DND-41 (cell line): ENCODE measurements around the gene USP44.

ENCODE experiments used
- ATAC-seq: fragments of 200-7000 bp; cut with Tn5 transposase; 3 replicates; pipeline ENCODE4 v1.9.1; 2021; ENCODE audit warnings: low read depth; ENCODE audit not compliant: insufficient read depth
- DNase-seq: peaks from one replicate; pipeline ENCODE4 v3.0.0-alpha.2; 2020
- H2AFZ ChIP-seq: 2 replicates; pipeline ENCODE4 v1.6.0; 2012; ENCODE audit warnings: low read depth, low read length
- H3K27ac ChIP-seq: 2 replicates; pipeline ENCODE4 v1.5.1; 2012; ENCODE audit warnings: low read length, inconsistent platforms
- H3K27me3 ChIP-seq: fragments of 200-600 bp; sonication (generic); 2 replicates; pipeline ENCODE4 v1.6.0; 2012; ENCODE audit warnings: low read length, mild to moderate bottlenecking, inconsistent platforms; ENCODE audit not compliant: insufficient read depth, poor library complexity
- H3K36me3 ChIP-seq: 2 replicates; pipeline ENCODE4 v1.5.1; 2012; ENCODE audit warnings: low read length, inconsistent platforms; ENCODE audit not compliant: insufficient read depth
- H3K4me1 ChIP-seq: 2 replicates; pipeline ENCODE4 v1.5.1; 2012; ENCODE audit warnings: mild to moderate bottlenecking, low read length; ENCODE audit not compliant: insufficient read depth
- H3K4me2 ChIP-seq: 2 replicates; pipeline ENCODE4 v1.6.0; 2012; ENCODE audit warnings: mild to moderate bottlenecking, moderate library complexity, low read length, inconsistent platforms; ENCODE audit not compliant: insufficient read depth
- H3K4me3 ChIP-seq, 2 experiments: fragments of 200-600 bp in 1 of 2; shearing (Covaris generic) in 1 of 2; 2 replicates each; pipeline ENCODE4 v1.5.1; 2012 to 2016; ENCODE audit warnings: inconsistent platforms in 2 of 2, low read length in 2 of 2, mild to moderate bottlenecking in 2 of 2, low read depth in 1 of 2, moderate library complexity in 1 of 2
- H3K79me2 ChIP-seq: 2 replicates; pipeline ENCODE4 v1.6.0; 2012; ENCODE audit warnings: low read length, inconsistent platforms; ENCODE audit not compliant: insufficient read depth
- H3K9ac ChIP-seq: 2 replicates; pipeline ENCODE4 v1.6.0; 2012; ENCODE audit warnings: low read depth, mild to moderate bottlenecking, inconsistent platforms, low read length, moderate library complexity
- H3K9me3 ChIP-seq: 2 replicates; pipeline ENCODE4 v1.5.1; 2012; ENCODE audit warnings: low read length, moderate library complexity, mild to moderate bottlenecking, inconsistent platforms; ENCODE audit not compliant: insufficient read depth, severe bottlenecking
- H4K20me1 ChIP-seq: 2 replicates; pipeline ENCODE4 v1.6.0; 2012; ENCODE audit warnings: low read length; ENCODE audit not compliant: insufficient read depth
- EZH2 ChIP-seq: IDR thresholded peaks from 3 replicates; pipeline ENCODE4 v1.6.1; 2012; ENCODE audit warnings: borderline replicate concordance, low read depth, mild to moderate bottlenecking, moderate library complexity, low read length, inconsistent platforms; ENCODE audit not compliant: severe bottlenecking
- TF ChIP-seq, protein P1 (sequence below): IDR thresholded peaks from 2 replicates; pipeline ENCODE4 v1.5.1; 2012; ENCODE audit warnings: borderline replicate concordance, low read length, moderate library complexity, mild to moderate bottlenecking; ENCODE audit not compliant: poor library complexity, severe bottlenecking; ENCODE audit errors: extremely low read depth

USP44 gene

DNA sequence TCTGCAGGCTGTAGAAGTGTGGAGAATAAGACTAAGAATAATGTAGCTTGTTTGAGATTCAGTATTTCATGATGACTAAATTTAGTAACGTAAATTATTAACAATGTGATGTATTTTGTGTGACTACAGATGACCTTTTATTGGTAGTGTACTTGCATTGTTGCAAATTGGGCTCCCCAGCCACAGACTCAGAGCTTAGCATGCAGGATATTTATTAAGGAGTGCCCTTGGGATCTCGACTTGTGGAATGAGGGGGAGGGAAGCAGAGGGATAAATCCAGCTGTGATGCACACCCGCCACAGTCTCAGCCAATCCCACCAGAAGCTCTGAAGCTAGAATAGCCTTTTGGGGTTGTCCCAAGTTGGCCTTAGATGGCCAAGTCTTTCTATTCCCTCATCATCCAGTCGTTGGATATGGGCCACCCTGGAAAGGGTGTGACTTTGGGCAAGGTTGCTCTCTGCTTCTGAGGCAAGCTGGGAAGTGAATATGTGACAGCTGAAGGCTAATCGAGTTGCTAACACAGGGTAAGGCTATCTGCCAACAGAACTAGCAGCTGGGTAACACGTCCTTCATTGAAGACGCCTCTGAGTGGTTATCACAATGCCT lies 42.1 kb upstream of the USP44 start:
- no peak overlapping the region for H2AFZ ChIP-seq
- H3K4me1 ChIP-seq, result no peaks in the 10 kb centered on the region
- no peak overlapping the region for H3K4me3 ChIP-seq
- no peaks in the 10 kb centered on the region for H3K79me2 ChIP-seq
- no peaks in the 10 kb centered on the region for H3K27me3 ChIP-seq
- no peak for ATAC-seq
- TF ChIP-seq EZH2, result no peak
- TF ChIP-seq, protein P1, sequence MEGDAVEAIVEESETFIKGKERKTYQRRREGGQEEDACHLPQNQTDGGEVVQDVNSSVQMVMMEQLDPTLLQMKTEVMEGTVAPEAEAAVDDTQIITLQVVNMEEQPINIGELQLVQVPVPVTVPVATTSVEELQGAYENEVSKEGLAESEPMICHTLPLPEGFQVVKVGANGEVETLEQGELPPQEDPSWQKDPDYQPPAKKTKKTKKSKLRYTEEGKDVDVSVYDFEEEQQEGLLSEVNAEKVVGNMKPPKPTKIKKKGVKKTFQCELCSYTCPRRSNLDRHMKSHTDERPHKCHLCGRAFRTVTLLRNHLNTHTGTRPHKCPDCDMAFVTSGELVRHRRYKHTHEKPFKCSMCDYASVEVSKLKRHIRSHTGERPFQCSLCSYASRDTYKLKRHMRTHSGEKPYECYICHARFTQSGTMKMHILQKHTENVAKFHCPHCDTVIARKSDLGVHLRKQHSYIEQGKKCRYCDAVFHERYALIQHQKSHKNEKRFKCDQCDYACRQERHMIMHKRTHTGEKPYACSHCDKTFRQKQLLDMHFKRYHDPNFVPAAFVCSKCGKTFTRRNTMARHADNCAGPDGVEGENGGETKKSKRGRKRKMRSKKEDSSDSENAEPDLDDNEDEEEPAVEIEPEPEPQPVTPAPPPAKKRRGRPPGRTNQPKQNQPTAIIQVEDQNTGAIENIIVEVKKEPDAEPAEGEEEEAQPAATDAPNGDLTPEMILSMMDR, result no peak
- no peaks in the 10 kb centered on the region for H3K9me3 ChIP-seq
- no peak overlapping the region for H3K4me2 ChIP-seq
- no peak overlapping the region for H3K9ac ChIP-seq
- DNase-seq, result no peak
- H3K27ac ChIP-seq, result no peak overlapping the region
- H3K36me3 ChIP-seq, result no peaks in the 10 kb centered on the region
- H4K20me1 ChIP-seq, result no peaks in the 10 kb centered on the region

DNA sequence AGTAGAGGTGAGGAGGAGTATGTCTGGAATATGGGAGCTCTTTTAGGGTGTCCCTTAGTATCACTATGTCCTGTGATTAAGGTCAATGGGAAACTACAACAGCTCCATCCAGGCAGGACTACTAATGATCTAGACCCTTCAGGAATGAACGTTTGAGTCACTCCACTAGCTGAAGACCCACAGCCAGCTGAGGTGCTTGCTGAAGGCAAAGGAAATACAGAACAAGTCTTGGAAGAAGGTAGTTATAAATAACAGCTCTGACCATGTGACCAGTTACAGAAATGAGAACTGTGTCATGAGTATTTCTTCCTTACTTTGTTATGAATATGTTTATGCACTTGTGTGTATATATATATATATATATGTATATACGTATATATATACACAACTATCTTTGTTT lies 40.5 kb upstream of the USP44 start:
- H3K27ac ChIP-seq, result no peak overlapping the region
- no peaks in the 10 kb centered on the region for H4K20me1 ChIP-seq
- no peak overlapping the region for H3K4me3 ChIP-seq
- no peaks in the 10 kb centered on the region for H3K9me3 ChIP-seq
- no peaks in the 10 kb centered on the region for H3K27me3 ChIP-seq
- H3K36me3 ChIP-seq, result no peaks in the 10 kb centered on the region
- no peaks in the 10 kb centered on the region for H3K79me2 ChIP-seq
- ATAC-seq (no peak), DNase-seq (no peak)
- no peaks in the 10 kb centered on the region for H3K4me1 ChIP-seq
- H3K4me2 ChIP-seq, result no peak overlapping the region
- TF ChIP-seq, protein P1, result no peak
- no peak for TF ChIP-seq EZH2
- H2AFZ ChIP-seq, result no peak overlapping the region
- no peak overlapping the region for H3K9ac ChIP-seq

DNA sequence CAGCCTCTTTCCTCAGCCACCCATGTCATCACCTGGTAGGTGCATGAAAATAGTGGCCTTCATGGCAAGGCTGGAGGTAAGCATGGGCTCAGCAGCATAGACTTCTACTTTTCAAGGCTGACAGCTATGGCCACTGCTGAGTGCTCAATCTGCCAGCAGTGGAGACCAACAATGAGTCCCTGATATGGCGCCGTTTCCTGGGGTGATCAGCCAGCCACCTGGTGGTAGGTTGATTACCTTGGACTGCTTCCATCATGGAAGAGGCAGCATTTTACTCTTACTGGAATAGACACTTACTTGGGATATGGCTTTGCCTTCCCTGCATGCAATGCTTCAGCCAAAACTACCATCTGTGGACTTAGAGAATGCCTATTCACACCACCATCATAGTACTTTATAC lies 39.5 kb upstream of the USP44 start:
- Histone ChIP-seq H3K4me3 (no peak overlapping the region), H3K27me3 (no peaks in the 10 kb centered on the region), H3K9me3 (no peaks in the 10 kb centered on the region), H4K20me1 (no peaks in the 10 kb centered on the region), H3K9ac (no peak overlapping the region), H3K79me2 (no peaks in the 10 kb centered on the region), H3K36me3 (no peaks in the 10 kb centered on the region), H3K4me2 (no peak overlapping the region), H3K4me1 (no peaks in the 10 kb centered on the region), H3K27ac (no peak overlapping the region), H2AFZ (no peak overlapping the region)
- no peak for ATAC-seq
- TF ChIP-seq, protein P1, result no peak
- no peak for TF ChIP-seq EZH2
- no peak for DNase-seq
